Suprapubic skin (tissue), 4 donors: ENCODE measurements around the gene MYH11. TPM values are rescaled to one million over a fixed set of nuclear protein-coding genes. Genes with fewer than 3 reads are reported as not detected.
"Not testable (repeated sequence)": the region's sequence is repeated elsewhere in the genome, so short reads cannot be mapped to it uniquely, and the experiment has no call there.

ENCODE experiments used
- DNase-seq, 2 donors: peaks; one replicate each; pipeline ENCODE4 v3.0.0-alpha.2; 2019; ENCODE audit warnings: low spot score in 2 of 2
- H3K27ac ChIP-seq: fragments of 200-600 bp; sonication (generic); one replicate; pipeline ENCODE4 v1.5.1; 2019
- H3K27me3 ChIP-seq: fragments of 200-600 bp; sonication (generic); one replicate; pipeline ENCODE4 v1.5.1; 2019
- H3K36me3 ChIP-seq: fragments of 200-600 bp; sonication (generic); one replicate; pipeline ENCODE4 v1.5.1; 2019
- H3K4me1 ChIP-seq: fragments of 200-600 bp; sonication (generic); one replicate; pipeline ENCODE4 v1.5.1; 2019
- H3K4me3 ChIP-seq: fragments of 200-600 bp; sonication (generic); one replicate; pipeline ENCODE4 v1.5.1; 2019; ENCODE audit warnings: mild to moderate bottlenecking
- H3K9me3 ChIP-seq: fragments of 200-600 bp; sonication (generic); one replicate; pipeline ENCODE4 v1.5.1; 2019
- CTCF ChIP-seq, 2 donors: fragments of 200-600 bp in 1 of 2; fragments of 450-650 bp in 1 of 2; sonication (generic) in 1 of 2; IDR thresholded peaks; one replicate each; pipeline ENCODE4 v1.5.1; 2016 to 2019; ENCODE audit warnings: antibody characterized with exemption in 2 of 2, mild to moderate bottlenecking in 1 of 2, moderate library complexity in 1 of 2
- EP300 ChIP-seq: sonication (generic); formaldehyde crosslinking; IDR thresholded peaks from one replicate; pipeline ENCODE4 v1.6.1; 2017; ENCODE audit warnings: antibody characterized with exemption
- POLR2A ChIP-seq, 2 donors: fragments of 450-650 bp; IDR thresholded peaks; one replicate each; pipeline ENCODE4 v1.6.1; 2017; ENCODE audit warnings: antibody characterized with exemption in 2 of 2, mild to moderate bottlenecking in 2 of 2, moderate library complexity in 2 of 2
- POLR2AphosphoS5 ChIP-seq, 3 donors: sonication (generic); formaldehyde crosslinking; IDR thresholded peaks; one replicate each; pipeline ENCODE4 v1.6.1; 2017; ENCODE audit warnings: antibody characterized with exemption in 3 of 3
- WGBS: methylation state at CpG from one replicate; pipeline ENCODE4 v1.1.5; 2018; 5-methylcytosine and 5-hydroxymethylcytosine counted together
- total RNA-seq, 4 donors: library from RNA; depleted of rRNA; stranded (reverse); fragments of >200 nt; gene quantifications; one replicate each; pipeline ENCODE4 v1.1.0, GENCODE V29; 2016

The MYH11 gene
- total RNA-seq, 4 donors from 2014 or later = 24.2 to 54.8 (median 36.0) TPM

DNA sequence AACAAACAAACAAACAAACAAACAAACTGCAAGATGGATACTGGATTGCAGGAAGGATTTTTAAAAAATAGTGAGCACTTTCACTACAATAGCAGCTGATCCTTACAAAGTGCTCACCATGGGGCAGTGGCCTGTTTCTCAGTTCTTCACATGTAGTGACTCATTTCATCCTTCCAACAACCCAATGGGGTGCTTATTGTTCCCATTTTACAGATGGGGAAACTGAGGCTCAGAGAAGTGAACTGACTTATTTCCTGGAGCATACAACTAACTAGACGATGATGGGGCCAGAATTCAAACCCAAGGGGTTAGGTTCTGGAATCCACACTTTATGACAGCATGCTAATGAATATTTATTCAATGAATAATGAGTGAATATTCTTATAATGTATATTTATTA lies 61.2 kb downstream of the MYH11 start:
- no peak for TF ChIP-seq EP300
- no peak for TF ChIP-seq CTCF (IDR thresholded peaks at IDR 0.05)
- no peak for TF ChIP-seq POLR2A (IDR thresholded peaks at IDR 0.05)
- TF ChIP-seq POLR2AphosphoS5 (IDR thresholded peaks at IDR 0.05) = no peak
- H3K27me3 ChIP-seq = no peaks in the 10 kb centered on the region
- no peak overlapping the region for H3K4me3 ChIP-seq
- WGBS = 91% methylated on average over 1 of the region's 1 CpG
- H3K4me1 ChIP-seq = no peaks in the 10 kb centered on the region
- no peak for DNase-seq
- no peaks in the 10 kb centered on the region for H3K36me3 ChIP-seq
- H3K9me3 ChIP-seq = no peaks in the 10 kb centered on the region
- H3K27ac ChIP-seq = no peak overlapping the region

DNA sequence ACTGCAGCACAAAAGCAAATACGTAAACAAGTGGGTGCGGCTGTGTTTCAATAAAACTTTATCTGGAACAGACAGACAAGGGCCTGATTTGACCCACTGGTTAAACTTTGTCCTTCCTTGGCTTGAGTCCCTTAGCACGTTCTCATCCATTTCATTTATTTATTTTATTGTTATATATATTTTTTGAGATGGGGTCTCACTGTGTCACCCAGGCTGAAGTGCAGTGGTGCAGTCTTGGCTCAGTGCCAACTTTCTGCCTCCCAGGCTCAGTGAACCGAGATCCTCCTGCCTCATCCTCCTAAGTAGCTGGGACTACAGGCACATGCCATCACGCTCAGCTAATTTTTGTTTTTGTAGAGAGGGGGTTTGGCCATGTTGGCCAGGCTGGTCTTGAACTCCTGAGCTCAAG lies 64.3 kb downstream of the MYH11 start:
- no peak overlapping the region for H3K27ac ChIP-seq

GRCh38 chr16:15790458-15790857 lies 66.4 kb downstream of the MYH11 start:
- Histone ChIP-seq H3K9me3 (no peaks in the 10 kb centered on the region), H3K27ac (no peak overlapping the region), H3K36me3 (no peaks in the 10 kb centered on the region), H3K4me3 (no peak overlapping the region), H3K27me3 (no peaks in the 10 kb centered on the region), H3K4me1 (no peaks in the 10 kb centered on the region)
- WGBS = 64% methylated on average over 4 of the region's 4 CpGs
- no peak for DNase-seq
- TF ChIP-seq POLR2AphosphoS5 (IDR thresholded peaks at IDR 0.05) = no peak
- no peak for TF ChIP-seq POLR2A (IDR thresholded peaks at IDR 0.05)
- TF ChIP-seq CTCF (IDR thresholded peaks at IDR 0.05) = no peak
- TF ChIP-seq EP300 = no peak

More for the DNA sequence above, 64.3 kb downstream of the MYH11 start:
- no peaks in the 10 kb centered on the region for H3K36me3 ChIP-seq
- no peaks in the 10 kb centered on the region for H3K9me3 ChIP-seq
- H3K4me1 ChIP-seq = no peaks in the 10 kb centered on the region
- TF ChIP-seq POLR2A (IDR thresholded peaks at IDR 0.05) (no peak), POLR2AphosphoS5 (IDR thresholded peaks at IDR 0.05) (no peak), EP300 (no peak), CTCF (IDR thresholded peaks at IDR 0.05) (no peak)
- WGBS = 88% methylated on average over 5 of the region's 5 CpGs
- H3K4me3 ChIP-seq = no peak overlapping the region
- no peak for DNase-seq
- H3K27me3 ChIP-seq = no peaks in the 10 kb centered on the region

DNA sequence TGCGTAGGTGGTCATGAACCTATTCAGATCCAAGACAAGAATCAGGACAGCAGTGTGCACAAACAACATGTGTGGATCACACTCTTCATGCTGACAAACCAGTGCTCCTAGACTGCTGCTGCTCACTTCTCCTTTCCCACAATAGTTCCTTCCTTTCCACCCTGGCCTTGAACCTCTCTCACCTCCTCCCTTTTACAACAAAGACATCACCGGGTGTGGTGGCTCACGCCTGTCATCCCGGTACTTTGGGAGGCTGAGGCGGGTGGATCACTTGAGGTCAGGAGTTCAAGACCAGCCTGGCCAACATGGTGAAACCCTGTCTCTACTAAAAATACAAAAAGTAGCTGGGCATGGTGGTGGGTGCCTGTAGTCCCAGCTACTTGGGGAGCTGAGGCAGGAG lies 67.0 kb downstream of the MYH11 start:
- not testable (repeated sequence) for H3K4me3 ChIP-seq, H3K27me3 ChIP-seq, DNase-seq, H3K4me1 ChIP-seq, H3K9me3 ChIP-seq, H3K27ac ChIP-seq, H3K36me3 ChIP-seq
- WGBS = 76% methylated on average over 5 of the region's 5 CpGs

DNA sequence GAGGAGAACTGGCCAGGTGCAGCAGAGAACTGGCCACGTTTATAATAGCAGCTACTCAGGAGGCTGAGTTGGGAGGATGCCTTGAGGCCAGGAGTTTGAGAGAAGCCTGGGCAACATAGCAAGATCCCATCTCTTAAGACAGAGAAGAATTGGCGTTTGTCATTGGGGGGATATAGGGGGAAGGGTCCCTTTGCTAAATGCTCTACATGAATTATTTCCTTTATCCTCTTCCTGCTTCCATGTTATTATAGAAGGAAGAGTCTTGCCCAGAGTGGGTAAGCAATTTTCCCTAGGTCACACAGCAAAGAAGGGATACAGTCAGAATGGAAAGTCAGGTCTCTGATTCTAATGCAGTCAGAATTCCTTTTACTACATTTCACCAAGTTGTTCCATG lies 68.0 kb downstream of the MYH11 start:
- H3K36me3 ChIP-seq = no peaks in the 10 kb centered on the region
- H3K4me1 ChIP-seq = no peaks in the 10 kb centered on the region
- no peaks in the 10 kb centered on the region for H3K9me3 ChIP-seq
- TF ChIP-seq CTCF (IDR thresholded peaks at IDR 0.05) (no peak), EP300 (no peak), POLR2A (IDR thresholded peaks at IDR 0.05) (no peak)
- WGBS = 75% methylated on average over 2 of the region's 2 CpGs
- H3K27ac ChIP-seq = no peak overlapping the region
- H3K27me3 ChIP-seq = no peaks in the 10 kb centered on the region
- no peak overlapping the region for H3K4me3 ChIP-seq
- DNase-seq = no peak

DNA sequence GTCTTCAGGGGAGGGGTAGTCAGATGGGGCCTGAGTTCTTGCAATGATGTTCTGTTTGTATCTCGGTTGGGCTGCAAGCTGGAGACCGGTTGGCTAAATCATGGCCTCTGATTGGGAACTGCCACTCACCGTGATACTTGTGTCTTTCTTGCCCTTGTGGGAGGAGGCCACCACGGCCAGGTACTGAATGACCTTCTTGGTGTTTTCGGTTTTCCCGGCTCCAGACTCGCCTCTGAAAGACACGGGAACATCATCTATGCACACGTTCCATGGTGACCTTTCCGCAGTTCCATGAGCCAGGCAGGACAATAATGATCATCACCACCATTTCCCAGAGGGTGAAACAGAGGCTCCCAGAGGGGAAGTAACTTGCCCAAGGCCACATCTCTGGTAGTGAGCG lies 70.3 kb downstream of the MYH11 start:
- H3K36me3 ChIP-seq = no peaks in the 10 kb centered on the region
- no peak overlapping the region for H3K27ac ChIP-seq
- no peak for TF ChIP-seq POLR2AphosphoS5 (IDR thresholded peaks at IDR 0.05)
- no peak for TF ChIP-seq EP300
- no peak for TF ChIP-seq POLR2A (IDR thresholded peaks at IDR 0.05)
- H3K27me3 ChIP-seq = no peaks in the 10 kb centered on the region
- DNase-seq = no peak
- no peak overlapping the region for H3K4me3 ChIP-seq
- WGBS = 95% methylated on average over 10 of the region's 11 CpGs
- H3K9me3 ChIP-seq = no peaks in the 10 kb centered on the region
- no peaks in the 10 kb centered on the region for H3K4me1 ChIP-seq
